WTC11 (cell line): ENCODE results near the gene TFEB. TPM values are rescaled to one million over a fixed set of nuclear protein-coding genes. Genes with fewer than 3 reads are reported as not detected.

Source experiments
- ATAC-seq: fragments of 200-7000 bp; cut with Tn5 transposase; 2 replicates; pipeline ENCODE4 v1.10.0; 2021; ENCODE audit warnings: mild to moderate bottlenecking, moderate library complexity
- CTCF ChIA-PET: fragments of 300-600 bp; sonication (Branson Sonifier 250); formaldehyde crosslinking; loops from one replicate; lab custom pipeline; 2021; ENCODE audit warnings: antibody characterized with exemption; lab: Charles Lee
- POLR2A ChIA-PET: fragments of 350-600 bp; sonication (Branson Sonifier 250); formaldehyde crosslinking; loops from one replicate; lab custom pipeline; 2021; ENCODE audit warnings: antibody characterized with exemption; lab: Charles Lee
- DNase-seq: peaks from one replicate; pipeline ENCODE4 v3.0.0; 2021; ENCODE audit warnings: low spot score
- H3K27ac Mint-ChIP-seq: 2 replicates; pipeline ENCODE4 v1.8.0; 2021; ENCODE audit warnings: mixed read lengths
- H3K27me3 Mint-ChIP-seq: 2 replicates; pipeline ENCODE4 v1.8.0; 2021; ENCODE audit warnings: low read depth, mild to moderate bottlenecking, moderate library complexity, mixed read lengths
- H3K36me3 Mint-ChIP-seq: 2 replicates; pipeline ENCODE4 v1.8.0; 2021; ENCODE audit warnings: mixed read lengths
- H3K4me1 Mint-ChIP-seq: 2 replicates; pipeline ENCODE4 v1.8.0; 2022; ENCODE audit warnings: mixed read lengths
- H3K4me3 Mint-ChIP-seq: 2 replicates; pipeline ENCODE4 v1.8.0; 2021; ENCODE audit warnings: mild to moderate bottlenecking, moderate library complexity, mixed read lengths
- H3K9me3 Mint-ChIP-seq: 2 replicates; pipeline ENCODE4 v1.8.0; 2021; ENCODE audit warnings: mixed read lengths
- EMX1 ChIP-seq: fragments of 250-450 bp; sonication (Bioruptor Pico); IDR thresholded peaks from 2 replicates; pipeline ENCODE4 v1.8.0; 2021; ENCODE audit warnings: mild to moderate bottlenecking
- ETV6 ChIP-seq: sonication (generic); formaldehyde crosslinking; IDR thresholded peaks from 2 replicates; pipeline ENCODE4 v1.8.1; 2022; ENCODE audit warnings: mild to moderate bottlenecking, missing genetic modification reagents
- HMGA2 ChIP-seq: fragments of 250-450 bp; sonication (Bioruptor Pico); IDR thresholded peaks from 2 replicates; pipeline ENCODE4 v1.4.0; 2021; ENCODE audit warnings: mild to moderate bottlenecking, moderate library complexity
- SMAD3 ChIP-seq: sonication (generic); formaldehyde crosslinking; IDR thresholded peaks from 2 replicates; pipeline ENCODE4 v1.8.0; 2022; ENCODE audit warnings: missing genetic modification reagents, mild to moderate bottlenecking, borderline replicate concordance
- TEAD1 ChIP-seq: sonication (generic); formaldehyde crosslinking; IDR thresholded peaks from 2 replicates; pipeline ENCODE4 v1.8.0; 2022; ENCODE audit warnings: mild to moderate bottlenecking, missing genetic modification reagents
- TEAD4 ChIP-seq: sonication (generic); formaldehyde crosslinking; IDR thresholded peaks from 2 replicates; pipeline ENCODE4 v1.8.0; 2022; ENCODE audit warnings: mild to moderate bottlenecking, missing genetic modification reagents
- total RNA-seq: library from RNA; stranded (reverse); gene quantifications from 3 replicates; pipeline ENCODE4 v1.2.3, GENCODE V29; 2021
- TF ChIP-seq, protein P1 (sequence below): sonication (generic); formaldehyde crosslinking; IDR thresholded peaks from 2 replicates; pipeline ENCODE4 v1.8.1; 2022; ENCODE audit warnings: low read depth, mild to moderate bottlenecking, moderate library complexity, missing genetic modification reagents, borderline replicate concordance
- TF ChIP-seq, protein P2 (sequence below): fragments of 250-450 bp; sonication (Bioruptor Pico); conservative IDR thresholded peaks from 2 replicates; pipeline ENCODE4 v1.9.0; 2021; ENCODE audit warnings: mild to moderate bottlenecking
- TF ChIP-seq, protein P3 (sequence below): sonication (generic); formaldehyde crosslinking; IDR thresholded peaks from 2 replicates; pipeline ENCODE4 v1.8.0; 2022; ENCODE audit warnings: mild to moderate bottlenecking, missing genetic modification reagents
- TF ChIP-seq, protein P4 (sequence below): fragments of 250-450 bp; sonication (Bioruptor Pico); IDR thresholded peaks from 2 replicates; pipeline ENCODE4 v2.1.2; 2022; ENCODE audit warnings: mild to moderate bottlenecking, moderate library complexity
- TF ChIP-seq, protein P5 (sequence below): sonication (generic); formaldehyde crosslinking; IDR thresholded peaks from 2 replicates; pipeline ENCODE4 v1.8.0; 2023; ENCODE audit warnings: missing genetic modification reagents
- TF ChIP-seq, protein P6 (sequence below): sonication (generic); formaldehyde crosslinking; IDR thresholded peaks from 2 replicates; pipeline ENCODE4 v1.8.0; 2023; ENCODE audit warnings: missing genetic modification reagents, mild to moderate bottlenecking, borderline replicate concordance
- TF ChIP-seq, protein P7 (sequence below): sonication (generic); formaldehyde crosslinking; IDR thresholded peaks from 2 replicates; pipeline ENCODE4 v1.8.0; 2022; ENCODE audit warnings: mild to moderate bottlenecking, missing genetic modification reagents
- TF ChIP-seq, protein P8 (sequence below): fragments of 200-600 bp; IDR thresholded peaks from 2 replicates; pipeline ENCODE4 v1.8.0; 2022; ENCODE audit warnings: antibody characterized with exemption
- TF ChIP-seq, protein P9 (sequence below): sonication (generic); formaldehyde crosslinking; IDR thresholded peaks from 2 replicates; pipeline ENCODE4 v1.8.1; 2023; ENCODE audit warnings: mild to moderate bottlenecking, missing genetic modification reagents

The TFEB gene
- total RNA-seq, 1 experiment from 2014 or later, result 3.9 TPM

DNA sequence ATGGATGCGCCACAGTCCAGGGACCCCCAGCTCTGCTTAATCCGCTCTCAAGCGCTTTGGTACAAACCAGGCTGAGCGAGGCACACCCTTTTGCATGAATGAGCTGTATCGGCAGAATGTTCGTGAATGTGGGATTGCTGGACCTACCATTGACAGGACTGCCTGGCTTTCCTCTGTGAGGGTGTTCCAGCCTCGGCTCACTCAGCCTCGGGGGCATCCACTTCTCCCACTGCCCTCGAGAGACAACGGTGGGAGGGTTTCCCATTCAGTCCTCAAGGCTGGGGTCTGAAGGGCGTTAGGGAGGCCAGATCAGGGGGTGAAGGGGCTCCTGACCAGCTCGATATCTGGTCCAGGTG, 79.8 kb downstream of the TFEB start:
- no peaks in the 10 kb centered on the region for H3K9me3 Mint-ChIP-seq
- no peak overlapping the region for H3K4me3 Mint-ChIP-seq
- H3K27me3 Mint-ChIP-seq, result peaks cover 3% of the 10 kb centered on the region
- ChIA-PET POLR2A (no interaction called here), CTCF (interaction anchor here (1.0 to 2.5 kb wide), 6 partner anchors 24 to 288 kb away, joined by 3 to 11 read pairs (median 4); no protein-coding TSS in a partner anchor)
- H3K4me1 Mint-ChIP-seq, result peaks cover 28% of the 10 kb centered on the region
- 0 out of 2 replicates have a peak overlapping the region, but pooled peaks have one; percentile 75 for H3K27ac Mint-ChIP-seq
- TF ChIP-seq TEAD1 (CRISPR knock-in tag) (no peak), ETV6 (no peak), TEAD4 (CRISPR knock-in tag) (no peak), SMAD3 (CRISPR knock-in tag) (no peak)
- TF ChIP-seq, protein P1, sequence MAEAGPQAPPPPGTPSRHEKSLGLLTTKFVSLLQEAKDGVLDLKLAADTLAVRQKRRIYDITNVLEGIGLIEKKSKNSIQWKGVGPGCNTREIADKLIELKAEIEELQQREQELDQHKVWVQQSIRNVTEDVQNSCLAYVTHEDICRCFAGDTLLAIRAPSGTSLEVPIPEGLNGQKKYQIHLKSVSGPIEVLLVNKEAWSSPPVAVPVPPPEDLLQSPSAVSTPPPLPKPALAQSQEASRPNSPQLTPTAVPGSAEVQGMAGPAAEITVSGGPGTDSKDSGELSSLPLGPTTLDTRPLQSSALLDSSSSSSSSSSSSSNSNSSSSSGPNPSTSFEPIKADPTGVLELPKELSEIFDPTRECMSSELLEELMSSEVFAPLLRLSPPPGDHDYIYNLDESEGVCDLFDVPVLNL, result no peak
- TF ChIP-seq, protein P2, sequence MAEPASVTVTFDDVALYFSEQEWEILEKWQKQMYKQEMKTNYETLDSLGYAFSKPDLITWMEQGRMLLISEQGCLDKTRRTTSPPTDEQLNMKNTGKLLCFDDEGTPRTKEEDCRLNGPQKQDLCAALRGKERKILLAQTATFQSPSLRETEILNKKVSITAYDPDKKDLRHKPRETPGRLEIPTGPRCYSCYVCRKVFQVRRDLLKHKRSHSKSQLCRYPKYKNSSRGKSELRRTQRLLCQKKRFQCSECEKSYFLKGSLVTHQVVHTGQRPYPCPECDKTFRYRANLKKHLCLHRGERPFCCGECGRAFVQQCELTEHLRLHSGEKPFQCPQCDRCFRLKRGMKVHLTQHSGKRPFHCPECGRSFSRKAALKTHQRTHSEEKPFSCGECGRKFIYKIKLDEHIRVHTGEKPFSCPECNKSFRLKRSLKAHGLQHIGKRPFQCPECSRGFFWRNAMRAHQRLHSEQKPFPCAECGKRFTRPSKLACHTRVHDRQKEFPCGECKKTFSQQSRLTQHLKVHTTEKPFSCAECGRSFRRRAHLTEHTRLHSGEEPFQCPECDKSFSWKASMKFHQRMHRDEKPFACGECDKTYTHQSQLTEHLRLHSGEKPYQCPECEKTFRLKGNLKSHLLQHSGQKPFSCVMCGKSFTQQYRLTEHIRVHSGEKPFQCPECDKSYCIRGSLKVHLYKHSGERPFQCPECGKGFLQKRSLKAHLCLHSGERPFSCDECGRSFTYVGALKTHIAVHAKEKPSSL, result no peak
- TF ChIP-seq, protein P3, sequence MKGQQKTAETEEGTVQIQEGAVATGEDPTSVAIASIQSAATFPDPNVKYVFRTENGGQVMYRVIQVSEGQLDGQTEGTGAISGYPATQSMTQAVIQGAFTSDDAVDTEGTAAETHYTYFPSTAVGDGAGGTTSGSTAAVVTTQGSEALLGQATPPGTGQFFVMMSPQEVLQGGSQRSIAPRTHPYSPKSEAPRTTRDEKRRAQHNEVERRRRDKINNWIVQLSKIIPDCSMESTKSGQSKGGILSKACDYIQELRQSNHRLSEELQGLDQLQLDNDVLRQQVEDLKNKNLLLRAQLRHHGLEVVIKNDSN (CRISPR knock-in tag), result no peak
- TF ChIP-seq, protein P4, sequence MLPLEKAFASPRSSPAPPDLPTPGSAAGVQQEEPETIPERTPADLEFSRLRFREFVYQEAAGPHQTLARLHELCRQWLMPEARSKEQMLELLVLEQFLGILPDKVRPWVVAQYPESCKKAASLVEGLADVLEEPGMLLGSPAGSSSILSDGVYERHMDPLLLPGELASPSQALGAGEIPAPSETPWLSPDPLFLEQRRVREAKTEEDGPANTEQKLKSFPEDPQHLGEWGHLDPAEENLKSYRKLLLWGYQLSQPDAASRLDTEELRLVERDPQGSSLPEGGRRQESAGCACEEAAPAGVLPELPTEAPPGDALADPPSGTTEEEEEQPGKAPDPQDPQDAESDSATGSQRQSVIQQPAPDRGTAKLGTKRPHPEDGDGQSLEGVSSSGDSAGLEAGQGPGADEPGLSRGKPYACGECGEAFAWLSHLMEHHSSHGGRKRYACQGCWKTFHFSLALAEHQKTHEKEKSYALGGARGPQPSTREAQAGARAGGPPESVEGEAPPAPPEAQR, result no peak
- TF ChIP-seq, protein P5, sequence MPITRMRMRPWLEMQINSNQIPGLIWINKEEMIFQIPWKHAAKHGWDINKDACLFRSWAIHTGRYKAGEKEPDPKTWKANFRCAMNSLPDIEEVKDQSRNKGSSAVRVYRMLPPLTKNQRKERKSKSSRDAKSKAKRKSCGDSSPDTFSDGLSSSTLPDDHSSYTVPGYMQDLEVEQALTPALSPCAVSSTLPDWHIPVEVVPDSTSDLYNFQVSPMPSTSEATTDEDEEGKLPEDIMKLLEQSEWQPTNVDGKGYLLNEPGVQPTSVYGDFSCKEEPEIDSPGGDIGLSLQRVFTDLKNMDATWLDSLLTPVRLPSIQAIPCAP, result no peak
- no peak for DNase-seq
- ATAC-seq, result peak; percentile 8
- H3K36me3 Mint-ChIP-seq, result peaks cover 15% of the 10 kb centered on the region

DNA sequence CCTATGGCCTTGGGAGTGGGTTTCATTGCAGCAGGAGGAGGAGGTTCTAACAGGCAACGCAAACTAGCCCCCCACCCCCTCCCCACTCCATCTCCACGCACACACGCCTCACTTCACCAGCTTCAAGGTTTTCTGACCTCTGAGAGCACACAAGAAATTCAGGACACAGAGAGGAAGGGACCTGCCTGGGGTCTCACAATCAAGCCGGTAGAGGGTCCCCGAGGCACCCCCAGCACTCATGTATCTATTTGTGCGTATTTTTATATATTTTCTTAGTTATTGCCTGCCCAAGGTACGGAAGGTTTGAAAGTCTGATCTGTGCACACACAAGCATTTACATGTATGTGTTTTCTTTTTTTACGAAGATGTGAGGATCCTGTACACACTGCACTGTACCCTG, 80.2 kb downstream of the TFEB start:
- no peak for ATAC-seq
- no peaks in the 10 kb centered on the region; the same call in 1 of the 2 replicates for H3K27me3 Mint-ChIP-seq
- no peak overlapping the region for H3K4me3 Mint-ChIP-seq
- H3K27ac Mint-ChIP-seq, result peak overlapping the region; percentile 75; the same call in 1 of the 2 replicates
- ChIA-PET CTCF (interaction anchor here (1.0 to 2.5 kb wide), 6 partner anchors 24 to 288 kb away, joined by 3 to 11 read pairs (median 4); no protein-coding TSS in a partner anchor), POLR2A (no interaction called here)
- peaks cover 20% of the 10 kb centered on the region for H3K36me3 Mint-ChIP-seq
- no peaks in the 10 kb centered on the region for H3K9me3 Mint-ChIP-seq
- H3K4me1 Mint-ChIP-seq, result peaks cover 28% of the 10 kb centered on the region
- no peak for DNase-seq
- TF ChIP-seq SMAD3 (CRISPR knock-in tag), result no peak
- TF ChIP-seq, protein P6, sequence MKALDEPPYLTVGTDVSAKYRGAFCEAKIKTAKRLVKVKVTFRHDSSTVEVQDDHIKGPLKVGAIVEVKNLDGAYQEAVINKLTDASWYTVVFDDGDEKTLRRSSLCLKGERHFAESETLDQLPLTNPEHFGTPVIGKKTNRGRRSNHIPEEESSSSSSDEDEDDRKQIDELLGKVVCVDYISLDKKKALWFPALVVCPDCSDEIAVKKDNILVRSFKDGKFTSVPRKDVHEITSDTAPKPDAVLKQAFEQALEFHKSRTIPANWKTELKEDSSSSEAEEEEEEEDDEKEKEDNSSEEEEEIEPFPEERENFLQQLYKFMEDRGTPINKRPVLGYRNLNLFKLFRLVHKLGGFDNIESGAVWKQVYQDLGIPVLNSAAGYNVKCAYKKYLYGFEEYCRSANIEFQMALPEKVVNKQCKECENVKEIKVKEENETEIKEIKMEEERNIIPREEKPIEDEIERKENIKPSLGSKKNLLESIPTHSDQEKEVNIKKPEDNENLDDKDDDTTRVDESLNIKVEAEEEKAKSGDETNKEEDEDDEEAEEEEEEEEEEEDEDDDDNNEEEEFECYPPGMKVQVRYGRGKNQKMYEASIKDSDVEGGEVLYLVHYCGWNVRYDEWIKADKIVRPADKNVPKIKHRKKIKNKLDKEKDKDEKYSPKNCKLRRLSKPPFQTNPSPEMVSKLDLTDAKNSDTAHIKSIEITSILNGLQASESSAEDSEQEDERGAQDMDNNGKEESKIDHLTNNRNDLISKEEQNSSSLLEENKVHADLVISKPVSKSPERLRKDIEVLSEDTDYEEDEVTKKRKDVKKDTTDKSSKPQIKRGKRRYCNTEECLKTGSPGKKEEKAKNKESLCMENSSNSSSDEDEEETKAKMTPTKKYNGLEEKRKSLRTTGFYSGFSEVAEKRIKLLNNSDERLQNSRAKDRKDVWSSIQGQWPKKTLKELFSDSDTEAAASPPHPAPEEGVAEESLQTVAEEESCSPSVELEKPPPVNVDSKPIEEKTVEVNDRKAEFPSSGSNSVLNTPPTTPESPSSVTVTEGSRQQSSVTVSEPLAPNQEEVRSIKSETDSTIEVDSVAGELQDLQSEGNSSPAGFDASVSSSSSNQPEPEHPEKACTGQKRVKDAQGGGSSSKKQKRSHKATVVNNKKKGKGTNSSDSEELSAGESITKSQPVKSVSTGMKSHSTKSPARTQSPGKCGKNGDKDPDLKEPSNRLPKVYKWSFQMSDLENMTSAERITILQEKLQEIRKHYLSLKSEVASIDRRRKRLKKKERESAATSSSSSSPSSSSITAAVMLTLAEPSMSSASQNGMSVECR (CRISPR knock-in tag), result no peak
- TF ChIP-seq HMGA2 (CRISPR knock-in tag), result no peak
- TF ChIP-seq, protein P7, sequence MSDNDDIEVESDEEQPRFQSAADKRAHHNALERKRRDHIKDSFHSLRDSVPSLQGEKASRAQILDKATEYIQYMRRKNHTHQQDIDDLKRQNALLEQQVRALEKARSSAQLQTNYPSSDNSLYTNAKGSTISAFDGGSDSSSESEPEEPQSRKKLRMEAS, result no peak
- TF ChIP-seq, protein P8, sequence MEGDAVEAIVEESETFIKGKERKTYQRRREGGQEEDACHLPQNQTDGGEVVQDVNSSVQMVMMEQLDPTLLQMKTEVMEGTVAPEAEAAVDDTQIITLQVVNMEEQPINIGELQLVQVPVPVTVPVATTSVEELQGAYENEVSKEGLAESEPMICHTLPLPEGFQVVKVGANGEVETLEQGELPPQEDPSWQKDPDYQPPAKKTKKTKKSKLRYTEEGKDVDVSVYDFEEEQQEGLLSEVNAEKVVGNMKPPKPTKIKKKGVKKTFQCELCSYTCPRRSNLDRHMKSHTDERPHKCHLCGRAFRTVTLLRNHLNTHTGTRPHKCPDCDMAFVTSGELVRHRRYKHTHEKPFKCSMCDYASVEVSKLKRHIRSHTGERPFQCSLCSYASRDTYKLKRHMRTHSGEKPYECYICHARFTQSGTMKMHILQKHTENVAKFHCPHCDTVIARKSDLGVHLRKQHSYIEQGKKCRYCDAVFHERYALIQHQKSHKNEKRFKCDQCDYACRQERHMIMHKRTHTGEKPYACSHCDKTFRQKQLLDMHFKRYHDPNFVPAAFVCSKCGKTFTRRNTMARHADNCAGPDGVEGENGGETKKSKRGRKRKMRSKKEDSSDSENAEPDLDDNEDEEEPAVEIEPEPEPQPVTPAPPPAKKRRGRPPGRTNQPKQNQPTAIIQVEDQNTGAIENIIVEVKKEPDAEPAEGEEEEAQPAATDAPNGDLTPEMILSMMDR, result no peak
- TF ChIP-seq, protein P9, sequence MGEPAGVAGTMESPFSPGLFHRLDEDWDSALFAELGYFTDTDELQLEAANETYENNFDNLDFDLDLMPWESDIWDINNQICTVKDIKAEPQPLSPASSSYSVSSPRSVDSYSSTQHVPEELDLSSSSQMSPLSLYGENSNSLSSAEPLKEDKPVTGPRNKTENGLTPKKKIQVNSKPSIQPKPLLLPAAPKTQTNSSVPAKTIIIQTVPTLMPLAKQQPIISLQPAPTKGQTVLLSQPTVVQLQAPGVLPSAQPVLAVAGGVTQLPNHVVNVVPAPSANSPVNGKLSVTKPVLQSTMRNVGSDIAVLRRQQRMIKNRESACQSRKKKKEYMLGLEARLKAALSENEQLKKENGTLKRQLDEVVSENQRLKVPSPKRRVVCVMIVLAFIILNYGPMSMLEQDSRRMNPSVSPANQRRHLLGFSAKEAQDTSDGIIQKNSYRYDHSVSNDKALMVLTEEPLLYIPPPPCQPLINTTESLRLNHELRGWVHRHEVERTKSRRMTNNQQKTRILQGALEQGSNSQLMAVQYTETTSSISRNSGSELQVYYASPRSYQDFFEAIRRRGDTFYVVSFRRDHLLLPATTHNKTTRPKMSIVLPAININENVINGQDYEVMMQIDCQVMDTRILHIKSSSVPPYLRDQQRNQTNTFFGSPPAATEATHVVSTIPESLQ (CRISPR knock-in tag), result no peak
- TF ChIP-seq EMX1, result no peak
- TF ChIP-seq, protein P2, result no peak
